Esophagus squamous epithelium (tissue), 5 donors: ENCODE measurements around the gene LRRN4CL. TPM values are rescaled to one million over a fixed set of nuclear protein-coding genes. Genes with fewer than 3 reads are reported as not detected.
A peak's percentile ranks its signal among the peaks of the same experiment; 100 is the strongest.

Experiments
- DNase-seq: peaks from one replicate; lab custom pipeline; 2025; lab: John Stamatoyannopoulos, UW
- H3K27ac ChIP-seq, 4 donors: fragments of 200-600 bp; sonication (generic); one replicate each; pipeline ENCODE4 v1.5.1; 2016 to 2019; ENCODE audit warnings: mild to moderate bottlenecking in 1 of 4
- H3K27me3 ChIP-seq, 4 donors: fragments of 200-600 bp; sonication (generic); 1 replicate in 3 of 4; 2 replicates in 1 of 4; pipeline versions ENCODE4 v1.5.1 to v1.6.0; 2017 to 2021; ENCODE audit warnings: antibody characterized with exemption in 1 of 4
- H3K36me3 ChIP-seq, 3 donors: fragments of 200-600 bp; sonication (generic); one replicate each; pipeline ENCODE4 v1.5.1; 2016 to 2019
- H3K4me1 ChIP-seq, 3 donors: fragments of 200-600 bp; sonication (generic); one replicate each; pipeline ENCODE4 v1.5.1; 2017 to 2019
- H3K4me3 ChIP-seq, 4 donors: fragments of 200-600 bp; sonication (generic); 1 replicate in 3 of 4; 2 replicates in 1 of 4; pipeline ENCODE4 v1.5.1; 2016 to 2019; ENCODE audit warnings: mild to moderate bottlenecking in 2 of 4, moderate library complexity in 1 of 4
- H3K9me3 ChIP-seq, 3 donors: fragments of 200-600 bp; sonication (generic); one replicate each; pipeline ENCODE4 v1.5.1; 2016 to 2019
- POLR2A ChIP-seq, 4 donors: fragments of 450-650 bp; IDR thresholded peaks; one replicate each; pipeline ENCODE4 v1.6.1; 2017; ENCODE audit warnings: antibody characterized with exemption in 4 of 4, mild to moderate bottlenecking in 4 of 4, moderate library complexity in 3 of 4
- WGBS, 2 donors: methylation state at CpG; one replicate each; pipeline ENCODE4 v1.1.5; 2018; 5-methylcytosine and 5-hydroxymethylcytosine counted together
- intact Hi-C: fragments of 100-400 bp; cut with DNase I; formaldehyde crosslinking; loops from one replicate; pipeline ENCODE4 v1.15.0; 2022
- total RNA-seq, 4 donors: library from RNA; depleted of rRNA; stranded (reverse); fragments of >200 nt; gene quantifications; one replicate each; pipeline ENCODE4 v1.1.0, GENCODE V29; 2016
- TF ChIP-seq, protein P1 (sequence below), 6 experiments: fragments of 450-650 bp in 4 of 6; fragments of 200-600 bp in 2 of 6; sonication (generic) in 2 of 6; IDR thresholded peaks; one replicate each; pipeline ENCODE4 v1.5.1; 2016 to 2019; ENCODE audit warnings: antibody characterized with exemption in 6 of 6, mild to moderate bottlenecking in 4 of 6, moderate library complexity in 4 of 6
- donor health status: DM: yes; HTN: yes; CAD: no.

LRRN4CL gene
- total RNA-seq, 4 donors from 2014 or later = 0.27 to 12.0 (median 4.5) TPM

DNA sequence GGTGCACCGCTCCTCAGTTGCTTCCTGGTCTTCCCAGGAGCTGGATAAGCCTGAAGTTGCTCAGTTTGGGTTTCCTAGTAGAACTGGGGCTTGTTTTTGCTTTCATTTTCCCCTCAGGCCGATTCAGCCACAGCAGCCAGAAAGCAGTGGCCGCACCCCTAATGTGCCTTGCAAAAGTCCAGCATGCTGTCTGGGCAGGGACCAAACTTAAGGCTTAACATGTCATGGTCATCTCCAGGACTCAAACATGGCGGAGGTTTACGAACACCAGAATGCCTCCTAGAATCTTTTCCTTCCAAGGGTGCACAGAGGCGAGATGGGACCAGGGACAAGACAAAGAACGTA, 20.6 kb upstream of the LRRN4CL start:
- Histone ChIP-seq H3K27me3 (no peaks in the 10 kb centered on the region), H3K27ac (peak overlapping the region; percentile 90 to 99 (median 95)), H3K36me3 (peaks cover 4 to 49% (median 11%) of the 10 kb centered on the region in 3 donors), H3K4me3 (peak overlapping the region; percentile 36 to 68 (median 56)), H3K4me1 (peaks cover 28 to 60% (median 32%) of the 10 kb centered on the region in 3 donors), H3K9me3 (no peaks in the 10 kb centered on the region)
- no peak for DNase-seq
- intact Hi-C loops = no loop called here
- WGBS, 2 donors = 68 to 71% methylated on average over 5 of the region's 7 CpGs
- TF ChIP-seq, protein P1, sequence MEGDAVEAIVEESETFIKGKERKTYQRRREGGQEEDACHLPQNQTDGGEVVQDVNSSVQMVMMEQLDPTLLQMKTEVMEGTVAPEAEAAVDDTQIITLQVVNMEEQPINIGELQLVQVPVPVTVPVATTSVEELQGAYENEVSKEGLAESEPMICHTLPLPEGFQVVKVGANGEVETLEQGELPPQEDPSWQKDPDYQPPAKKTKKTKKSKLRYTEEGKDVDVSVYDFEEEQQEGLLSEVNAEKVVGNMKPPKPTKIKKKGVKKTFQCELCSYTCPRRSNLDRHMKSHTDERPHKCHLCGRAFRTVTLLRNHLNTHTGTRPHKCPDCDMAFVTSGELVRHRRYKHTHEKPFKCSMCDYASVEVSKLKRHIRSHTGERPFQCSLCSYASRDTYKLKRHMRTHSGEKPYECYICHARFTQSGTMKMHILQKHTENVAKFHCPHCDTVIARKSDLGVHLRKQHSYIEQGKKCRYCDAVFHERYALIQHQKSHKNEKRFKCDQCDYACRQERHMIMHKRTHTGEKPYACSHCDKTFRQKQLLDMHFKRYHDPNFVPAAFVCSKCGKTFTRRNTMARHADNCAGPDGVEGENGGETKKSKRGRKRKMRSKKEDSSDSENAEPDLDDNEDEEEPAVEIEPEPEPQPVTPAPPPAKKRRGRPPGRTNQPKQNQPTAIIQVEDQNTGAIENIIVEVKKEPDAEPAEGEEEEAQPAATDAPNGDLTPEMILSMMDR (IDR thresholded peaks at IDR 0.05) = no peak
- no peak for TF ChIP-seq POLR2A (IDR thresholded peaks at IDR 0.05)

DNA sequence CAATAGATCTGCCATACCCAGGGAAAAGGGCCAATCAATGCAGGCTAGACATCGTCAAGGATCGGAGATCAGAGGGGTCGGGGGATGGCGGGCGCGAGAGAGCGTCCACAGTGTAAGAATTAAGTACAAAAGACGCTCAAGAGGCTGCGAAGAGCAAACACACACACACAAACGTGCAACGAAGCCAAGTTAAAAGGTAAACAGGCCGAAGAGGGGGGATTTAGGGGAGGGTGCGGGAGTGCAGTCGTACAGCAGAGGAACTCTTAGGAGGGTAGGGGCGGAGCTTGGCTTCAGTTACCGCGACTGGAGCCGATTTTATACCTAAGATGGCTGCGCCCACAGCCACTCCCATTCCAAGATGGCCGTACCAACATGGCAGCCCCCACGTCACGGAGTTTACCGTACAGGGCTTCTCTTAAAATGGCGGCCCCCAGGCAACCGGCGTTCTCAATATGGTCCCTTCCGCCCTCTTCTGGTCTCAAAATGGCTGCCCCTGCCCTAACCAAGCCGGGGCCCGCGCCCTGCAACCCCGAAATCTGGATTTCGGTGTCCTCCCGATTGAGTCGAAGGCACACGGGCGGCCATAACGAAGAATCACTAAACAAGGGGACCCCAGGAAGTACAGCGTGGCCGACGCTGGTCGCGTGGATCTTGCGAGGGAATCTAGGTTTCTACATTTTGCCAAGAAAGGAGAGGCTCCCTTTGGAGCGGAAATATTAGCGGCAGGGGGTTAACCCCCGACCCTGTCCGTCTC, 20.1 kb upstream of the LRRN4CL start:
- intact Hi-C loops = no loop called here
- WGBS, 2 donors = 0 to 2% methylated on average over 30 to 33 of the region's 47 CpGs

DNA sequence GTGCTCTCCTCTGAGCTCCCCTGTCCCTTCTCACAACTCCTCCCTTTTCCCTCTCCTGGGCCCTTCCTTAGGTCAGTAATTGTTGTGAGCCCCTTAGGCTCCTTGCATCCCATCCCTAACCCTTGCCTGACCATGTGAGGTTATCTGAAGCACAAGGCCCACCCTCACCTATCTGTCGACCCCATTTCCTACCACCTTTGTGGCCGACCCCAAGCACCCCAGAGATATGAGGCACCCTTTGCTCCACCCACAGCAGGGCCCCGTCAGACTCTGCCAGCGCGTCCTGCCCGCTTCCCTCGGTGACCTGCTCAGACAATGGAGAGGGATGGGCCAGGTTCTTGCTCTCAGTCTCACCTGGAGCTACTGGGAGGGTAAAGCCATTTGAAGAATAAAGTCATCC, 19.5 kb upstream of the LRRN4CL start:
- TF ChIP-seq, protein P1 (IDR thresholded peaks at IDR 0.05) = no peak
- no peak for TF ChIP-seq POLR2A (IDR thresholded peaks at IDR 0.05)
- Histone ChIP-seq H3K27ac (peak overlapping the region; percentile 90 to 99 (median 95)), H3K9me3 (no peaks in the 10 kb centered on the region), H3K27me3 (no peaks in the 10 kb centered on the region), H3K4me3 (peak overlapping the region; percentile 36 to 68 (median 56)), H3K36me3 (peaks cover 0 to 38% (median 0%) of the 10 kb centered on the region in 3 donors), H3K4me1 (peaks cover 28 to 65% (median 33%) of the 10 kb centered on the region in 3 donors)
- WGBS, 2 donors = 0% methylated on average over 1 to 6 of the region's 7 CpGs
- no peak for DNase-seq
- intact Hi-C loops = no loop called here

More for the DNA sequence above, 20.1 kb upstream of the LRRN4CL start:
- DNase-seq = peak; percentile 94
- H3K4me3 ChIP-seq = peak overlapping the region; percentile 36 to 68 (median 56)
- no peaks in the 10 kb centered on the region for H3K9me3 ChIP-seq
- H3K27ac ChIP-seq = peak overlapping the region; percentile 90 to 99 (median 95)
- H3K36me3 ChIP-seq = peaks cover 0 to 44% (median 5%) of the 10 kb centered on the region in 3 donors
- peaks cover 28 to 65% (median 33%) of the 10 kb centered on the region in 3 donors for H3K4me1 ChIP-seq
- H3K27me3 ChIP-seq = no peaks in the 10 kb centered on the region
- TF ChIP-seq POLR2A (IDR thresholded peaks at IDR 0.05) = peak in 3 of 4 donors; percentile 6 to 76 (median 33)
- TF ChIP-seq, protein P1 (IDR thresholded peaks at IDR 0.05) = peak in 1 of 6 experiments; percentile 16

DNA sequence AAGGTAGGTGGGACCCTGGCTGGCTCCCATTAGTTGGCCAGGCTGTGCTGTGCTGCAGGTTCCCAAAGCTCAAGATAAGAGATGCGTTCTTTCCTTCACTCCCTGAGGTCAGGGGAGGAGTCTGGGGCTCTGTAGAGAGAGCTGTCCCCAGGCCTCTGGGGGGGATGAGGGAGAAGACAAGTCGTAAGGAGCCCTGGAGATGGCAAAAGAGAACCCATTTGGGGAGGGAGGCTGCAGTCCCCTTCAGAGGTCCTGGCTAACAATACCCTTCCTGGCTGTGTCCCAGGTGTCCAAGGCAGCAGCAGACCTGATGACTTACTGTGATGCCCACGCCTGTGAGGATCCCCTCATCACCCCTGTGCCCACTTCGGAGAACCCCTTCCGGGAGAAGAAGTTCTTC, 19.1 kb upstream of the LRRN4CL start:
- DNase-seq = no peak
- H3K27me3 ChIP-seq = no peaks in the 10 kb centered on the region
- intact Hi-C loops = no loop called here
- H3K36me3 ChIP-seq = peaks cover 0 to 34% (median 0%) of the 10 kb centered on the region in 3 donors
- TF ChIP-seq POLR2A (IDR thresholded peaks at IDR 0.05) = no peak
- TF ChIP-seq, protein P1 (IDR thresholded peaks at IDR 0.05) = no peak
- peak overlapping the region; percentile 90 to 99 (median 95) for H3K27ac ChIP-seq
- H3K4me1 ChIP-seq = peaks cover 28 to 63% (median 33%) of the 10 kb centered on the region in 3 donors
- no peaks in the 10 kb centered on the region for H3K9me3 ChIP-seq
- WGBS, 2 donors = 70 to 79% methylated on average over 4 to 5 of the region's 5 CpGs
- peak overlapping the region in 3 of 4 donors; percentile 53 to 68 (median 60) for H3K4me3 ChIP-seq

DNA sequence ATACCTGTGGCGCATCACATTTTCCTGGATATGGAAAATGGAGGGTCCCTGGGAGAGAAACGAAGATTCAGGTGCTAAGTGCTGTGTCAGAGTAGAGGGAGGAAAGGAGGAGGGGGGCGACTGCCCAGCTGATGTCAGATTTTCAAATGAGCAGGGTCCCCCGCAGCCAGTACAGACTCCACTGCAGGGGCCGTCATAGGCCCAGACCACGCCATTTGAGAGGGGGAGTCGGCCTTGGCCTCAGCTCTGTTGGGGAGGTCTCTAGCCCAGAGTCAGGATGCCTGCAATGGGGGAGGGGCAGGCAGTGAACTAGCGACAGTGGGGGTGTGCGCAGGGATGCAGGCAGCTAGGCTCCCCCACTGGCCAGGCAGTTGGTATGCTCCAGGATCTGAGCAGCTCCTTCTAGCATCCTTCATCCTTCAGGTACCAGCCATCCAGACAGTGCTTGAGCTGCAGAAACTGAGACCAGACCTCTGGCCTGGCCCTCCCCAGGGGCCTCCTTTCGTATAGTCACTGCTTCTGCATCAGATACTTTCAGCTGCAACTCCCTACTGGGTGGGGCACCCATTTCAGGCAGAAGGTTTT, 18.0 kb upstream of the LRRN4CL start, which contains the start of the genes BSCL2 and GNG3:
Gene BSCL2, minus strand, starts transcription at position 148 of the 585 bp plus-strand sequence. CDS start 229 bp downstream, outside the sequence.
Gene GNG3, plus strand, starts transcription at position 400 of the 585 bp plus-strand sequence. CDS start 620 bp downstream, outside the sequence.
- intact Hi-C loops = no loop called here
- Histone ChIP-seq H3K4me1 (peaks cover 28 to 58% (median 33%) of the 10 kb centered on the region in 3 donors), H3K9me3 (no peaks in the 10 kb centered on the region), H3K27me3 (no peaks in the 10 kb centered on the region), H3K36me3 (peaks cover 0 to 31% (median 0%) of the 10 kb centered on the region in 3 donors), H3K27ac (peak within 1 kb of the TSS; percentile 90 to 99 (median 95)), H3K4me3 (peak within 1 kb of the TSS; percentile 57 to 76 (median 71))
- 83 to 86% methylated on average over 4 to 7 of the region's 10 CpGs for WGBS, 2 donors
- TF ChIP-seq POLR2A (IDR thresholded peaks at IDR 0.05) = no peak
- TF ChIP-seq, protein P1 (IDR thresholded peaks at IDR 0.05) = no peak
- no peak for DNase-seq
